IPS-18c (cell line): Measurements from ENCODE around the gene VGF.
"Not testable (repeated sequence)": the region's sequence is repeated elsewhere in the genome, so short reads cannot be mapped to it uniquely, and the experiment has no call there.

ENCODE experiments used
- H3K4me3 ChIP-seq: 2 replicates; pipeline ENCODE4 v1.7.0; 2013; ENCODE audit warnings: low read depth, mild to moderate bottlenecking, low read length, moderate library complexity; ENCODE audit not compliant: insufficient read depth
- H3K9me3 ChIP-seq: one replicate; pipeline ENCODE4 v1.6.1; 2013; ENCODE audit warnings: mild to moderate bottlenecking, low read length, moderate library complexity; ENCODE audit not compliant: control insufficient read depth, insufficient read depth

VGF gene

GRCh38 chr7:101156866-101157589, 8.3 kb downstream of the VGF start:
- Histone ChIP-seq H3K4me3 (no peak overlapping the region), H3K9me3 (peaks cover 2% of the 10 kb centered on the region)

- H3K4me3 ChIP-seq: no peak overlapping the region
- H3K9me3 ChIP-seq: peaks cover 2% of the 10 kb centered on the region
Measured at GRCh38 chr7:101156277-101156676, 9.1 kb downstream of the VGF start.

DNA sequence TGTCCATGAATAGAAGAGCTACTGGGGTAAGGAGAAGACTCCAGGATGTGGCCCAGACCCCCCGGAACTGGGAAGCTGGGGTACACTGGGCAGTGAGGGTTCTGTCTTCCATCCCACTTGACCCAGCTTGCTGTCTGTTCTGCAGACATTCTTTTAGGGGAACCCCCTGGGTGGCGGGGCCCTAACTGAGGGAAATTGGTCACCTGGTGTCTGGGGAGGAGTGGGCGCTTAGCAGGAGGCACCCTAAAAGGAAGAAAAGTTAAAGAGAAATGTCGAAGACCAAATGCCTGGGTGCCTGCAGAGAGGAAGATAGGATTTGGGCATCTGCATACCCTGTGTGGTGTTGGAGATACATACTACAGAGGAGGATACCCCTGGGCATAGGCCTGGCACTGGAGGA, 10.1 kb downstream of the VGF start:
- peak overlapping the region; percentile 84 for H3K4me3 ChIP-seq
- no peaks in the 10 kb centered on the region for H3K9me3 ChIP-seq

DNA sequence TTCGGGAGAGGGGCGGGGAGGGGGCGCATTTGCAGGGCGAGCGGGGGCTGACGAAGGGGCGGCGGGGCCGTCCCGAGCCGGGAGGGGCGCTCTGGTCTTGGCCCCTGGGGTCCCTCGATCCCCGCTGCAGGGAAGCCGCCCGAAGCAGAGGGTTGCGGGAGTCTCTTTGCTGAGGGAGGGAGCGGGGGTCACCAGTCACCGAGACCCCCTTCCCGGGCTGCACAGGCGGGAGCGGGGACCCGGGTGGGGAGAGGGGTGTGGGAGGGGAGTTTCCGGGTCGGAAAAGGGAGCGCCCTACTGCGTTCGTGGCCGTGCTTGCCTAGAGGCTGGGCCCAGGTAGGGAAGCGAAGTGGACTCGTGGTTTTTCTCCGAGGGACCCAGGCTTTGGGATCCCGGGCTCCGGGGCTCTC, 10.7 kb downstream of the VGF start:
- Histone ChIP-seq H3K4me3 (peak overlapping the region; percentile 84), H3K9me3 (no peaks in the 10 kb centered on the region)

GRCh38 chr7:101153969-101154692, 11.2 kb downstream of the VGF start, which contains the start of gene AP1S1:
TSS of gene AP1S1 (plus strand) at chr7:101154476. CDS start at chr7:101154515, 39 bp downstream.
- Histone ChIP-seq H3K9me3 (no peaks in the 10 kb centered on the region), H3K4me3 (peak within 1 kb of the TSS; percentile 84)

- Histone ChIP-seq H3K4me3 (no peak overlapping the region), H3K9me3 (no peaks in the 10 kb centered on the region)
Measured at GRCh38 chr7:101151908-101152651, 13.3 kb downstream of the VGF start.

DNA sequence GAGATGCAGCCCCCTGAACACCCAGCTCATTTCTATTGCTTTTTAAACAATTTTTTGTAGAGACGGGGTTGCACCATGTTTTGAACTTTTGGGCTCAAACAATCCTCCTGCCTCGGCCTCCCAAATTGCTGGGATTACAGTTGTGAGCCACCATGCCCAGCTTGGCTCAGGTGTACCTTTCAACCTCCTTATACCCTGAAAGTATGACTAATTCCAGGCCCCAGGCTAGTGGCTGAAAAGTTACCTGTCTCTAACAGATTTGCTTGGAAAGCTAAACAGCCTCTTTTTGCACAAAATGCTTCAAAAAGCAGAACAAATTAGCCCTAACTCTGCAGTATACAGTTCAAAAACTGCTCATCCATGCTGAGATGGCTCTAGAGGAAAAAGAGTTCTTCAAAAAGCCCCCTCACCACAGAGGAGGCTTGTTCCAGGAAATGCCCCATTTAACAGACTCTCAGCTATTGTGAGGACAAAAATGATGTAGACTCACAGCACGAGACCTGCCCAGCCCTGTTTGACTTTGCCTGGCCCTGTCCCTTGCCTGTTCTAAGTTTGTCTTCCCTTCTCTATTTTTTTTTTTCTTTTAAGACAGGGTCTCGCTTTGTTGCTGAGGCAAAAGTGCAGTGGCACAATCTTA, 24.5 kb downstream of the VGF start:
- Histone ChIP-seq H3K4me3 (no peak overlapping the region), H3K9me3 (no peaks in the 10 kb centered on the region)

DNA sequence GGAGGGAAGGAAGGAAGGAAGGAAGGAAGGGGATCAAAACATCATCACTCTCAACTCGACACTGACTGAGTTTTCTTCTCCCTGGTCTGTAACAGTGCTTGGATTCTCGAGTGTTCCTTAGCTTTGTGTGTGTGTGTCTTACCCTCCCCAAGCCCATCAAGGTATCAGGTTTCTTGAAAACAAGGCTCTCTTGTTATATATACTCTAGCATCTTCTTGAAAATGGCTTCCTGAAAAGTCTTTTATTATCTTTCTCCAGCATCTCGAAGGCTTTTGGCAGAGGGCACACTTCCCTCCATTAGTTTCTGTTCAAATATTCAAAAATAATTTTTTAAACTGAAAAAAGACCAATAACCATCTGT, 25.1 kb downstream of the VGF start:
- Histone ChIP-seq H3K4me3 (no peak overlapping the region), H3K9me3 (no peaks in the 10 kb centered on the region)

GRCh38 chr7:101138213-101138870, 27.0 kb downstream of the VGF start:
- Histone ChIP-seq H3K9me3 (no peaks in the 10 kb centered on the region), H3K4me3 (no peak overlapping the region)

- no peak overlapping the region for H3K4me3 ChIP-seq
- H3K9me3 ChIP-seq: no peaks in the 10 kb centered on the region
Measured at GRCh38 chr7:101137651-101138212, 27.6 kb downstream of the VGF start.

DNA sequence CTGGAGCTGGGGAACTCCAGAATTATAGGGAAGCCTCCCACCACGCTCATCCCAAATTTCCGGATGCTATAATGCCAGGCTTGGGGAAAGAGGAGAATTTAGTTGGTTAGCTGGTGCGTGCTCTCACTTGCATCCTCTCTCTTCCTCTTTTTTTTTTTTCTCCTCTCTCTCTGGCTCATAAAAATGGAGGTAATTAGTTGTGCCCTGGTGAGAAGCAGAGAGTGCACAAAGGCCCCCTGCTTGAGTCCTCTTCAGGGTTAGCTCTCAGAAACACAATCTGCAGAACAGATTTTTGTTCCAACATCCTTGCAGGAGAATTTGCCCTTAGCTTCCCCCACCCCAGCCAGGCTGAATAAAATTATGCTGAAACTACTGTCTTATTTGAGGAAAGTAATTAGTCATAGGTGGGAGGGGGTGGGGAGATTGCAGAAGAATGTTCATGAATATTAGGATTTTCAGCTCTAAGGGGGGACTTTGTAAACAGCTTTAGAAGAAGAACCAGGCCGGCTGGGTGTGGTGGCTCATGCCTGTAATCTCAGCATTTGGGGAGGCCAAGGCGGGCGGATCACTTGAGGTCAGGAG, 30.9 kb downstream of the VGF start:
- Histone ChIP-seq H3K9me3 (no peaks in the 10 kb centered on the region), H3K4me3 (no peak overlapping the region)

DNA sequence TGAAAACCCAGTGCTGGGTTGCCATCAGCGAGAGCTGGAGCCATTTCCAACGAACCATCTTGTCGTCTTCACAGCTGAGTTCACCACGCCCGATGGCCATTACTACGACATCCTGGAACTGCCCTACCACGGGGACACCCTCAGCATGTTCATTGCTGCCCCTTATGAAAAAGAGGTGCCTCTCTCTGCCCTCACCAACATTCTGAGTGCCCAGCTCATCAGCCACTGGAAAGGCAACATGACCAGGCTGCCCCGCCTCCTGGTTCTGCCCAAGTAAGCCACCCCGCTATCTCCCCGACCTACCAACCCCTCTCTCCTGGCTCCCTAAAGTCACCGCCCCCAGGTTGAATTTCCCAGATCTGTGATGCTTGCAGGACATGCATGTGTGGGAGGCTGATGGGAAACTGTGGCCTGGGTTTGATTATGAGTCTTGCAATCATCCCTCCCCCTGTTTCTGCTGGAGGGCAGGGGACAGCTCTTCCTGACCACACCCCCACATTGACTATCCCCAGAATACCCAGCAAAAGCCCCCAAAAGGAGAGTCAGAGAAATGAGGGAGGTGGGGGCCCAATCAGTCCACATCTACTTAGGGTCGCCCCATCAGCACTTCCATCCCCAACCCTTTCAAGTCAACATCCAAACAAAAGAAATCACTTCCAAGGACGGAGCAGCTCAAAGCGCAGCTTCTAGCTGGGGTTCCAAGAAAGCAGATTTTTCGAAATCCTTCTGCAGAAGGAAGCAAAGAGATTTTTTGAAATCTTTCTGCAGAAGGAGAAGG, 31.6 kb downstream of the VGF start:
- Histone ChIP-seq H3K9me3 (no peaks in the 10 kb centered on the region), H3K4me3 (no peak overlapping the region)

DNA sequence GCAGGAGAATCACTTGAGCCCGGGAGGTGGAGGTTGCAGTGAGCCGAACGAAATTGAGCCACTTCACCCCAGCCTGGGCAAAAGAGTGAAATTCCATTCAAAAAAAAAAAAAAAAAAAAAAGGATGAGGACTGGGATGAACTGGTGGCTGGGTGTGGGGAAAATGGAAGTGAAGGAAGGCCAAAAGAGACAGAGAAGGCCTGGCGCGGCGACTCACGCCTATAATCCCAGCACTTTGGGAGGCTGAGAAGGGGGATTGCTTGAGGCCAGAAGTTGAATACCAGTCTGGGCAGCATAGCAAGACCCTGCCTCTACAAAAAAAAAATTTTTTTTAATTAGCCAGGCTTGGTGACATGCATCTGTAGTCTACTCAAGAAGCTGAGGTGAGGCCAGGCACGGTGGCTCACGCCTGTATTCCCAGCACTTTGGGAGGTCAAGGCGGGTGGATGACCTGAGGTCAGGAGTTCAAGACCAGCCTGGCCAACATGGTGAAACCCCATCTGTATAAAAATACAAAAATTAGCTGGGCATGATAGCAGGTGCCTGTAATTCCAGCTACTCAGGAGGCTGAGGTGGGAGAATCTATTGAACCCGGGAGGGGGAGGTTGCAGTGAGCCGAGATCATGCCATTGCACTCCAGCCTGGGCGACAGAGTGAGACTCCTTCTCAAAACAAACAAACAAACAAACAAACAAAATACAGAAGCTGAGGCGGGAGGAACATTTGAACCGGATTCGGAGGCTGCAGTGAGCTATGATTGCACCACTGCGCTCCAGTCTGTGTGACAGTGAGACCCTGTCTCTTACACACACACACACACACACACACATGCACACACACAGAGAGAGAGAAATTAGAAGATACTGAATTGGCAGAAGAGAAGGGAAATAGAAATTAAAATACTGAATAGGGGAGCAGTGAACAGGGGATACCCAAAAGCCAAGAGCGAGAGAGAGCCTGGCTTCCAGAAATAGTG, 32.5 kb downstream of the VGF start:
- not testable (repeated sequence) for H3K9me3 ChIP-seq, H3K4me3 ChIP-seq

GRCh38 chr7:101129603-101130117, 35.7 kb downstream of the VGF start:
- Histone ChIP-seq H3K4me3 (no peak overlapping the region), H3K9me3 (no peaks in the 10 kb centered on the region)
